GM12878 (cell line): ENCODE measurements around the gene TADA1.

ENCODE experiments used
- CTCF ChIP-seq, 3 experiments: IDR thresholded peaks in 2 of 3; conservative IDR thresholded peaks in 1 of 3; 2 replicates each; pipeline ENCODE4 v1.5.1; 2011; ENCODE audit warnings: low read depth in 3 of 3, low read length in 3 of 3, mild to moderate bottlenecking in 3 of 3, control low read depth in 2 of 3, moderate library complexity in 2 of 3, inconsistent platforms in 1 of 3, mixed read lengths in 1 of 3; ENCODE audit not compliant: control insufficient read depth in 2 of 3, insufficient read depth in 1 of 3; ENCODE audit errors: extremely low read depth in 1 of 3
- NFIC ChIP-seq: IDR thresholded peaks from 2 replicates; pipeline ENCODE4 v1.6.1; 2012; ENCODE audit warnings: low read depth, mild to moderate bottlenecking, inconsistent platforms, low read length, moderate library complexity
- POLR2A ChIP-seq: IDR thresholded peaks from 2 replicates; pipeline ENCODE4 v1.6.1; 2011; ENCODE audit warnings: low read depth, mild to moderate bottlenecking, low read length
- SIN3A ChIP-seq: IDR thresholded peaks from 2 replicates; pipeline ENCODE4 v1.6.1; 2012; ENCODE audit warnings: low read depth, low read length, improper control_type of control experiment
- SPI1 ChIP-seq: IDR thresholded peaks from 2 replicates; pipeline ENCODE4 v1.6.1; 2011; ENCODE audit warnings: low read depth, mild to moderate bottlenecking, low read length, moderate library complexity, borderline replicate concordance; ENCODE audit not compliant: insufficient read depth
- TF ChIP-seq, protein P1 (sequence below): IDR thresholded peaks from 2 replicates; pipeline ENCODE4 v1.6.1; 2011; ENCODE audit warnings: low read depth, low read length, improper control_type of control experiment, borderline replicate concordance

- TF ChIP-seq POLR2A: no peak
- TF ChIP-seq SIN3A: no peak
- no peak for TF ChIP-seq NFIC
- TF ChIP-seq, protein P1, sequence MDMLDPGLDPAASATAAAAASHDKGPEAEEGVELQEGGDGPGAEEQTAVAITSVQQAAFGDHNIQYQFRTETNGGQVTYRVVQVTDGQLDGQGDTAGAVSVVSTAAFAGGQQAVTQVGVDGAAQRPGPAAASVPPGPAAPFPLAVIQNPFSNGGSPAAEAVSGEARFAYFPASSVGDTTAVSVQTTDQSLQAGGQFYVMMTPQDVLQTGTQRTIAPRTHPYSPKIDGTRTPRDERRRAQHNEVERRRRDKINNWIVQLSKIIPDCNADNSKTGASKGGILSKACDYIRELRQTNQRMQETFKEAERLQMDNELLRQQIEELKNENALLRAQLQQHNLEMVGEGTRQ: no peak
- no peak for TF ChIP-seq SPI1
- TF ChIP-seq CTCF (IDR thresholded peaks at IDR 0.05 in 2 of 3, conservative IDR thresholded peaks at IDR 0.05 in 1 of 3; ENCODE audit: control insufficient read depth in 2 of 3, extremely low read depth in 1 of 3, insufficient read depth in 1 of 3, low read depth in 3 of 3, low read length in 3 of 3): no peak
Measured at GRCh38 chr1:166868639-166869038, 7.4 kb downstream of the TADA1 start.
